Liver (tissue), 9 donors: Measurements from ENCODE around the gene USP47. TPM values are rescaled to one million over a fixed set of nuclear protein-coding genes. Genes with fewer than 3 reads are reported as not detected.

Experiments used
- DNase-seq: peaks from one replicate; pipeline ENCODE4 v3.0.0-alpha.2; 2017; ENCODE audit warnings: low spot score
- H3K27ac ChIP-seq, 2 donors: one replicate each; pipeline ENCODE4 v1.7.0; 2013; ENCODE audit warnings: inconsistent platforms in 2 of 2, low read length in 2 of 2, control low read depth in 1 of 2, low read depth in 1 of 2, mild to moderate bottlenecking in 1 of 2
- H3K27me3 ChIP-seq, 4 donors: one replicate each; pipeline versions ENCODE4 v1.6.1 to v1.7.0; 2013; ENCODE audit warnings: low read length in 3 of 4, inconsistent platforms in 1 of 4, mild to moderate bottlenecking in 1 of 4, moderate library complexity in 1 of 4; ENCODE audit not compliant: control insufficient read depth in 4 of 4, insufficient read depth in 4 of 4
- H3K36me3 ChIP-seq, 4 donors: one replicate each; pipeline versions ENCODE4 v1.6.1 to v1.7.0; 2013; ENCODE audit warnings: low read length in 3 of 4, mild to moderate bottlenecking in 3 of 4, low read depth in 1 of 4, moderate library complexity in 1 of 4; ENCODE audit not compliant: control insufficient read depth in 4 of 4, insufficient read depth in 3 of 4
- H3K4me1 ChIP-seq, 4 donors: one replicate each; pipeline versions ENCODE4 v1.6.1 to v1.7.0; 2013; ENCODE audit warnings: low read length in 3 of 4, mild to moderate bottlenecking in 3 of 4, moderate library complexity in 1 of 4; ENCODE audit not compliant: control insufficient read depth in 4 of 4, insufficient read depth in 4 of 4
- H3K4me3 ChIP-seq, 3 donors: one replicate each; pipeline versions ENCODE4 v1.6.1 to v1.7.0; 2013; ENCODE audit warnings: low read length in 3 of 3, control low read depth in 1 of 3, low read depth in 1 of 3, mild to moderate bottlenecking in 1 of 3
- H3K9ac ChIP-seq, 2 donors: one replicate each; pipeline ENCODE4 v1.7.0; 2013; ENCODE audit warnings: low read length in 2 of 2, mild to moderate bottlenecking in 2 of 2, moderate library complexity in 2 of 2, control low read depth in 1 of 2, low read depth in 1 of 2
- H3K9me3 ChIP-seq, 4 donors: one replicate each; pipeline versions ENCODE4 v1.6.1 to v1.7.0; 2013; ENCODE audit warnings: low read length in 3 of 4; ENCODE audit not compliant: control insufficient read depth in 4 of 4
- EGR1 ChIP-seq, 2 donors: IDR thresholded peaks; 2 replicates each; pipeline ENCODE4 v1.6.1; 2016 to 2018; ENCODE audit warnings: antibody characterized with exemption in 2 of 2, low read depth in 2 of 2
- FOXA2 ChIP-seq: IDR thresholded peaks from 2 replicates; pipeline ENCODE4 v1.6.1; 2016; ENCODE audit warnings: antibody characterized with exemption
- GABPA ChIP-seq, 2 donors: IDR thresholded peaks in 1 of 2; conservative IDR thresholded peaks in 1 of 2; 2 replicates each; pipeline ENCODE4 v1.6.1; 2016; ENCODE audit warnings: antibody characterized with exemption in 2 of 2, mild to moderate bottlenecking in 1 of 2, moderate library complexity in 1 of 2
- HNF4A ChIP-seq, 2 donors: conservative IDR thresholded peaks; 2 replicates each; pipeline ENCODE4 v1.6.1; 2016; ENCODE audit warnings: antibody characterized with exemption in 2 of 2, mild to moderate bottlenecking in 2 of 2
- HNF4G ChIP-seq: IDR thresholded peaks from 2 replicates; pipeline ENCODE4 v1.6.1; 2016; ENCODE audit warnings: antibody characterized with exemption
- RAD21 ChIP-seq, 2 donors: IDR thresholded peaks; 2 replicates each; pipeline ENCODE4 v1.6.1; 2016; ENCODE audit warnings: antibody characterized with exemption in 2 of 2, mild to moderate bottlenecking in 2 of 2
- SP1 ChIP-seq: IDR thresholded peaks from 2 replicates; pipeline ENCODE4 v1.6.1; 2018; ENCODE audit warnings: antibody characterized with exemption, mild to moderate bottlenecking
- TAF1 ChIP-seq: conservative IDR thresholded peaks from 2 replicates; pipeline ENCODE4 v1.6.1; 2016; ENCODE audit warnings: antibody characterized with exemption, mild to moderate bottlenecking
- YY1 ChIP-seq: IDR thresholded peaks from 2 replicates; pipeline ENCODE4 v1.6.1; 2016; ENCODE audit warnings: antibody characterized with exemption, mild to moderate bottlenecking
- WGBS: extraction: QIAGEN DNeasy Blood & Tissue Kit; methylation state at CpG from one replicate; pipeline ENCODE4 v1.1.7; 2013; 5-methylcytosine and 5-hydroxymethylcytosine counted together
- polyA plus RNA-seq, 2 donors: library from polyadenylated mRNA; stranded (reverse) in 1 of 2; unstranded in 1 of 2; fragments of 200-250 nt in 1 of 2; fragments of >200 nt in 1 of 2; fragmentation: Nextera tagmentation in 1 of 2; extraction: Ambion mirVana in 1 of 2; gene quantifications; one replicate each; pipeline versions ENCODE4 v1.2.1 to v1.2.3, GENCODE V29; 2013 to 2015
- total RNA-seq, 2 donors: library from RNA; depleted of rRNA; stranded (reverse); fragments of >200 nt; gene quantifications; one replicate each; pipeline ENCODE4 v1.2.3, GENCODE V29; 2014
- TF ChIP-seq, protein P1 (sequence below): IDR thresholded peaks from 2 replicates; pipeline ENCODE4 v1.6.1; 2016; ENCODE audit warnings: antibody characterized with exemption, mild to moderate bottlenecking
- TF ChIP-seq, protein P2 (sequence below): IDR thresholded peaks from 2 replicates; pipeline ENCODE4 v1.6.1; 2016; ENCODE audit warnings: antibody characterized with exemption
- TF ChIP-seq, protein P3 (sequence below): IDR thresholded peaks from 2 replicates; pipeline ENCODE4 v1.6.1; 2016; ENCODE audit warnings: antibody characterized with exemption
- TF ChIP-seq, protein P4 (sequence below): IDR thresholded peaks from 2 replicates; pipeline ENCODE4 v1.6.1; 2016; ENCODE audit warnings: antibody characterized with exemption
- TF ChIP-seq, protein P5 (sequence below): fragments of 150-350 bp; IDR thresholded peaks from 2 replicates; pipeline ENCODE4 v1.5.1; 2017; ENCODE audit warnings: improper control_type of control experiment, low read depth, low read length; ENCODE audit not compliant: missing input control
- donor health status: healthy.
- donor health status: healthy.
- donor health status: healthy.
- donor health status: healthy.
- donor health status: healthy.

USP47 gene
- total and polyA plus RNA-seq, 4 donors: 14.9 to 55.1 (median 32.2) TPM

DNA sequence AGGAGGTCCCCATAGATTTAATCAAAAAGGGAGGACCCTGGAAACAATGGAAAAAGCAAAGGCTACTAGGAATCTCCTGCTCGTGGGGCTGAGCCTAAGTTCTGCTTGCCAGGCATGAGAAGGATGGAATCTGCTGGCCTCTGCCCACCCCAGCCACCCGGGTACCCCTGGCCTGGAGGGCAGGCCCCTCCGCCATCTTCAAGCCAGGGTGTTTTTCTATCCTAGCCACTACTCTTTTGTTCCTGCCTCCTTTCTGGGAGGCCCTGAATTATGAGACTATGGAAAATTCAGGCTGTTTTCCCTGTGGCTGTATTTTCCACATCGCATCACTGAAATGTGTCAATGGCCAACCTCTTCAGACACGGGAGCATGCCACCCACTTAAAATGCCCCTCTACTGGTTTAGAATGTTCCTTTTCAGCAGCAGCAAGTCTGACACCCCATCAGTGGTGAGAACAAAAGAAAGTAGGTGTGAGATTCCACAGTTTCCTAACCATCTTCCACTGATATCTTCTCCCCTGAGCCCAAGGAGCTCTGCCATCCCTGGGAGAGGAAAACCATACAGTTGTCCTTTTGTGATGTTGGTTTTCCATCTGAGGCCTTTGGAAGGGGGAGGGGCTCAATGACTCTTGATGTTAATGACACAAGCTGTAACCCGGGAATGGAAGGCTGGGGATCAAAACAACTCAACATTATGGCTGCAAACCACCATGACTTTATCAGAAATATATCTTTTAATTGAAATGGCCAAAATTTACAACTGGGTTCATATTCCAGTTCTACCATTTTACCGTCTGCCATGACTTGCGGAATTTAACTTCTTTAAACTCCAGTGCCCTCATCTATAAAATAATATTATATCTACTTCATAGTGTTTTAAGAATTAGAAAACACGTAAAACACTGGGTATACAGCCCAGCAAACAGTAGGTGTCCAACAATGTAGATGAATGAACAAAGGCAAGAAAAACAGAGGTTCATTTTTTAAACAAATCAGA is 144.5 kb downstream of the USP47 start:
- no peak for DNase-seq
- TF ChIP-seq RAD21 (IDR thresholded peaks at IDR 0.05): no peak
- no peak for TF ChIP-seq YY1
- TF ChIP-seq FOXA2: no peak
- TF ChIP-seq, protein P1, sequence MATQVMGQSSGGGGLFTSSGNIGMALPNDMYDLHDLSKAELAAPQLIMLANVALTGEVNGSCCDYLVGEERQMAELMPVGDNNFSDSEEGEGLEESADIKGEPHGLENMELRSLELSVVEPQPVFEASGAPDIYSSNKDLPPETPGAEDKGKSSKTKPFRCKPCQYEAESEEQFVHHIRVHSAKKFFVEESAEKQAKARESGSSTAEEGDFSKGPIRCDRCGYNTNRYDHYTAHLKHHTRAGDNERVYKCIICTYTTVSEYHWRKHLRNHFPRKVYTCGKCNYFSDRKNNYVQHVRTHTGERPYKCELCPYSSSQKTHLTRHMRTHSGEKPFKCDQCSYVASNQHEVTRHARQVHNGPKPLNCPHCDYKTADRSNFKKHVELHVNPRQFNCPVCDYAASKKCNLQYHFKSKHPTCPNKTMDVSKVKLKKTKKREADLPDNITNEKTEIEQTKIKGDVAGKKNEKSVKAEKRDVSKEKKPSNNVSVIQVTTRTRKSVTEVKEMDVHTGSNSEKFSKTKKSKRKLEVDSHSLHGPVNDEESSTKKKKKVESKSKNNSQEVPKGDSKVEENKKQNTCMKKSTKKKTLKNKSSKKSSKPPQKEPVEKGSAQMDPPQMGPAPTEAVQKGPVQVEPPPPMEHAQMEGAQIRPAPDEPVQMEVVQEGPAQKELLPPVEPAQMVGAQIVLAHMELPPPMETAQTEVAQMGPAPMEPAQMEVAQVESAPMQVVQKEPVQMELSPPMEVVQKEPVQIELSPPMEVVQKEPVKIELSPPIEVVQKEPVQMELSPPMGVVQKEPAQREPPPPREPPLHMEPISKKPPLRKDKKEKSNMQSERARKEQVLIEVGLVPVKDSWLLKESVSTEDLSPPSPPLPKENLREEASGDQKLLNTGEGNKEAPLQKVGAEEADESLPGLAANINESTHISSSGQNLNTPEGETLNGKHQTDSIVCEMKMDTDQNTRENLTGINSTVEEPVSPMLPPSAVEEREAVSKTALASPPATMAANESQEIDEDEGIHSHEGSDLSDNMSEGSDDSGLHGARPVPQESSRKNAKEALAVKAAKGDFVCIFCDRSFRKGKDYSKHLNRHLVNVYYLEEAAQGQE: no peak
- no peak for TF ChIP-seq EGR1 (IDR thresholded peaks at IDR 0.05; ENCODE audit: low read depth in 2 of 2)
- TF ChIP-seq, protein P2, sequence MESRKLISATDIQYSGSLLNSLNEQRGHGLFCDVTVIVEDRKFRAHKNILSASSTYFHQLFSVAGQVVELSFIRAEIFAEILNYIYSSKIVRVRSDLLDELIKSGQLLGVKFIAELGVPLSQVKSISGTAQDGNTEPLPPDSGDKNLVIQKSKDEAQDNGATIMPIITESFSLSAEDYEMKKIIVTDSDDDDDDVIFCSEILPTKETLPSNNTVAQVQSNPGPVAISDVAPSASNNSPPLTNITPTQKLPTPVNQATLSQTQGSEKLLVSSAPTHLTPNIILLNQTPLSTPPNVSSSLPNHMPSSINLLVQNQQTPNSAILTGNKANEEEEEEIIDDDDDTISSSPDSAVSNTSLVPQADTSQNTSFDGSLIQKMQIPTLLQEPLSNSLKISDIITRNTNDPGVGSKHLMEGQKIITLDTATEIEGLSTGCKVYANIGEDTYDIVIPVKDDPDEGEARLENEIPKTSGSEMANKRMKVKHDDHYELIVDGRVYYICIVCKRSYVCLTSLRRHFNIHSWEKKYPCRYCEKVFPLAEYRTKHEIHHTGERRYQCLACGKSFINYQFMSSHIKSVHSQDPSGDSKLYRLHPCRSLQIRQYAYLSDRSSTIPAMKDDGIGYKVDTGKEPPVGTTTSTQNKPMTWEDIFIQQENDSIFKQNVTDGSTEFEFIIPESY: no peak
- TF ChIP-seq, protein P3, sequence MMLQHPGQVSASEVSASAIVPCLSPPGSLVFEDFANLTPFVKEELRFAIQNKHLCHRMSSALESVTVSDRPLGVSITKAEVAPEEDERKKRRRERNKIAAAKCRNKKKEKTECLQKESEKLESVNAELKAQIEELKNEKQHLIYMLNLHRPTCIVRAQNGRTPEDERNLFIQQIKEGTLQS: no peak
- TF ChIP-seq HNF4A (conservative IDR thresholded peaks at IDR 0.05): no peak
- TF ChIP-seq SP1: no peak
- TF ChIP-seq GABPA (IDR thresholded peaks at IDR 0.05 in 1 of 2, conservative IDR thresholded peaks at IDR 0.05 in 1 of 2): no peak
- TF ChIP-seq, protein P4, sequence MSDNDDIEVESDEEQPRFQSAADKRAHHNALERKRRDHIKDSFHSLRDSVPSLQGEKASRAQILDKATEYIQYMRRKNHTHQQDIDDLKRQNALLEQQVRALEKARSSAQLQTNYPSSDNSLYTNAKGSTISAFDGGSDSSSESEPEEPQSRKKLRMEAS: no peak
- TF ChIP-seq TAF1: no peak
- TF ChIP-seq, protein P5, sequence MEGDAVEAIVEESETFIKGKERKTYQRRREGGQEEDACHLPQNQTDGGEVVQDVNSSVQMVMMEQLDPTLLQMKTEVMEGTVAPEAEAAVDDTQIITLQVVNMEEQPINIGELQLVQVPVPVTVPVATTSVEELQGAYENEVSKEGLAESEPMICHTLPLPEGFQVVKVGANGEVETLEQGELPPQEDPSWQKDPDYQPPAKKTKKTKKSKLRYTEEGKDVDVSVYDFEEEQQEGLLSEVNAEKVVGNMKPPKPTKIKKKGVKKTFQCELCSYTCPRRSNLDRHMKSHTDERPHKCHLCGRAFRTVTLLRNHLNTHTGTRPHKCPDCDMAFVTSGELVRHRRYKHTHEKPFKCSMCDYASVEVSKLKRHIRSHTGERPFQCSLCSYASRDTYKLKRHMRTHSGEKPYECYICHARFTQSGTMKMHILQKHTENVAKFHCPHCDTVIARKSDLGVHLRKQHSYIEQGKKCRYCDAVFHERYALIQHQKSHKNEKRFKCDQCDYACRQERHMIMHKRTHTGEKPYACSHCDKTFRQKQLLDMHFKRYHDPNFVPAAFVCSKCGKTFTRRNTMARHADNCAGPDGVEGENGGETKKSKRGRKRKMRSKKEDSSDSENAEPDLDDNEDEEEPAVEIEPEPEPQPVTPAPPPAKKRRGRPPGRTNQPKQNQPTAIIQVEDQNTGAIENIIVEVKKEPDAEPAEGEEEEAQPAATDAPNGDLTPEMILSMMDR: no peak
- no peak for TF ChIP-seq HNF4G
- H3K9ac ChIP-seq: no peak overlapping the region
- WGBS: 91% methylated on average over 9 of the region's 9 CpGs
- no peak overlapping the region for H3K4me3 ChIP-seq
- no peaks in the 10 kb centered on the region for H3K36me3 ChIP-seq
- H3K4me1 ChIP-seq: no peaks in the 10 kb centered on the region
- no peaks in the 10 kb centered on the region for H3K27me3 ChIP-seq
- no peaks in the 10 kb centered on the region for H3K9me3 ChIP-seq
- H3K27ac ChIP-seq: no peak overlapping the region
